Dermis blood vessel endothelial cell (primary cell): Measurements from ENCODE around the gene FUNDC2. TPM values are rescaled to one million over a fixed set of nuclear protein-coding genes. Genes with fewer than 3 reads are reported as not detected.

ENCODE experiments used
- DNase-seq: peaks from one replicate; pipeline ENCODE4 v3.0.0; 2010
- total RNA-seq: library from RNA; depleted of rRNA; stranded (reverse); fragments of >200 nt; gene quantifications from 2 replicates; pipeline ENCODE4 v1.2.3, GENCODE V29; 2014

The FUNDC2 gene
- total RNA-seq, 1 donor from 2014 or later: 84.2 TPM

DNA sequence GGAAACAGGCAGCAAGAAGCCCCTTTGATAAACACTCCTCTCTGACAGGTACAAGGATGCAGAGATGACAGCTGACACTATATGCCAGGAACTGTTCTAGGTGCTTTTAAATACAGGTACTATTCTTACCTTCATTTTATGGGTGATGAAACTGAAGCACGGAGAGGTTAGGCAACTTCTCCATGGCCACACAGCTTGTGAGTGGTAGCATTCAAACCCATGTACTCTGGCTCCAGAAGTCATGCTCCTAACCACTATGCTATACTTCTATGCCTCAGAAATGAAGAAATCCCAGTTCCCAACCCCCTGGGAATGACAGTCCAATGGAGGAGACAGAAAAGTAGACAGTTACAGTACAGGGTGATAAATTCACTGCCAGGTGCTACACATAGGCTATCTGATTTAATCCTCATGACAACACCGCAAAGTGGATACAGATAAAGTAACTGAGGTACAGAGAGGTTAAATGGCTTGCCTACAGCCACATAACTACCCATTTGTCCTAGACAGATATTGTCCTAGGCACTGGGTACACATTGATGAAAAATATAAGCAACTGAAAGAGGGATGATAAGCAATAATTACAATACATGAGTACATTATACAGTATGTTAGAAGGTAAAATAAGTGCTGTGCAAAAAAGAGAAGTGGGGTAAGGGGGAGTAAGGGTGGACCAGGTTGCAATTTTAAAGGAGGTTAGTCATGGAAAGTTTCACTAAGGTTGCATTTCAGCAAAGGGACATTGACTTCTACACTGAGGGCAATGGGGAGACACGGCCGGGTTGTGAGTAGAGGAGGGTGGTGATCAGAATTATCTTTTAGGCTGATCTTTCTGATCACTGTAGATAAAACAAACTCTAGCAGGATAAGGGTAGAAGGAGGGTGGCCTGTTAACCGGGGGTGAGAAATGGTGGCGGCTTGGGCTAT lies 2.5 kb upstream of the FUNDC2 start:
- DNase-seq: no peak

DNA sequence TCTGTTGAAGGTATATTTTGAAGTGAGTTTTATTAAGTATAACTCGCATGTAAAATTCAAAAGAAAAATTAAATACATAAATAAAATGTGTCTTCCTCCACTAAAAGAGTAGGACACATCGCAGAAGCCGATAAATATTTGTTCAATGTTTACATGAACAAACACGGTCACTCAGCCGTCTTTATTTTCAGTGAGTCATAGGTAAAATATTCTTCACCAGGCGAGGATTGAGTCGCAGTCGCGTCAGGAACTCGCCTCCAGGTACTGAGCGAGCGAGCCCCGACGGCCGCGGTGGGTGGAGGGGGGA lies 271 bp upstream of the FUNDC2 start:
- DNase-seq: no peak

DNA sequence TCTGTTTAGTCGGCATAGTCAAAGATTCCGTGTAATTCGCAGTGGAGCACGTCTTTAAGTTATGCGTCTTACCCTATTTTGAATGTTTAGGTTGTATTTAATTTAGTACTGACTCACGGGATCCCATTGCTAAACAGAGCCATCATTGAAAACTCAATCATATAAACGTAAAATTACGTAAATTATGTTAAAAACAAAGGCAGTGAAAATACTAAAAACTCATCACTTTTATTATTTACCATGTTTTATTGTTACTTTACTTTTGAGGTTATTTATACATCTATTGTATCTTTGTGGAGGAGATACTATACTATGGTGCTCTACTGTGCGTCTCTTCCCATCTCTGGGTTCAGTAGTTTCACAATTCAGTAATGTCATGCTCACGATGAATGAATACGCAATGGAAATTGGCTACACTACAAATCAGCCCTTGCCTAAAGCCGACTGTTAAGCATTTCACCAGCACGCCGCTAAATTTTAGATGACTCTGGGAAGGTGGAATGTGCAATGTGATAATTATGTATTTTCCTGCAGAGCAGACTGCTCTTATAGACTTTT lies 944 bp downstream of the FUNDC2 start:
- DNase-seq: peak; percentile 66

DNA sequence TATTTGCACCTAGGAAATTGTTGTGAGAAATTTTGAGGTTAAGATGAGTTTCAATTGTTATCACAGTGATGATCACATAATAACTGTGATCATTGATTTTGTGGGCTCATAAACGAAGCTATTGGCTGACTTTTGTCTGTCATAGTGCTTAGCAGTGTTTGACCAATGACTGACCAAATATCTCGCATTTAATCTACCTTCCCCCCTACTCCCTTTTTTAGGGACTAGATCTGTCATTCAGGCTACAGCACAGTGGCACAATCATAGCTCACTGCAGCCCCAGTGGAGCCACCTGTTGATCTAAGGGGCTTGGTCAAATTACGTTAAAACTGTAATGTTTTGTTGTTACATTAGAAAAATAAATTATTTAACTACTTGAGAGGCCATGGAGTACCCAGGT lies 1.5 kb downstream of the FUNDC2 start:
- DNase-seq: peak; percentile 5

DNA sequence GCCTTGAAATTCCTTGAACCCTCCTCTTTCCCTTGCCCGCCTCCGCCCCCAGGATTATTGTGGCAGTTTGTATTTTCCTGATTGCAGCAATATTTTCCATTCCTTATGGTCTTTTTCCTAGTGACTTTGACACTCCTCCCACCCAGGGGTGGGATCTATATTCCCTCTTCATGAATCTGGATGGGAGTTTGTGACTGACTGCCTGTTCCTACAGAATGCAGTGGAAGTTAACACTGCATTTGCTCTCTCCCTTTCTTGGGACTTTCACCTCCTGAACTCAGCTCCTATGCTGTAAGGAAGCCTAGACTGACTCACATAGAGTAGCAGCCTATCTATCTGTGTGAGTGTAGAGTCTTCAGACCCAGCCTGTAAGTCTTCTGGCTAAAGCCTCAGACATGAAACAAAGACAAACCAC lies 2.2 kb downstream of the FUNDC2 start:
- DNase-seq: peak; percentile 6

DNA sequence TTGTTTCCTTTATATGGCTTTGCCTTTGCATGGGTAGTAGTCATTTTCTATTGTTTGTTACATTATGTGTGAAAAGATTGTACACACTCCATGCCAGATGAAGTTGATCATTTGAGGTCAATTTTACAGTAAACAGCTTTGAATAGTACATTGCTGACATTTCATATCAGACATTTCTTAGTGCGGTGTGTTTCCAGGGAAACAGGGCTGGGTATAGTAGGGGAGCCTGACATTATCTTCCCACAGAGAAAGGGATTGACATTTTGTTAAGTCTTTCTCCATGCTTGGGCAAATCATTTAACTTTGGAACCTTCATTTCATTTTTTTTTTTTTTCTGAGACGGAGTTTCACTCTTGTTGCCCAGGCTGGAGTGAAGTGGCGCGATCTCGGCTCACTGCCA lies 5.0 kb downstream of the FUNDC2 start:
- no peak for DNase-seq

DNA sequence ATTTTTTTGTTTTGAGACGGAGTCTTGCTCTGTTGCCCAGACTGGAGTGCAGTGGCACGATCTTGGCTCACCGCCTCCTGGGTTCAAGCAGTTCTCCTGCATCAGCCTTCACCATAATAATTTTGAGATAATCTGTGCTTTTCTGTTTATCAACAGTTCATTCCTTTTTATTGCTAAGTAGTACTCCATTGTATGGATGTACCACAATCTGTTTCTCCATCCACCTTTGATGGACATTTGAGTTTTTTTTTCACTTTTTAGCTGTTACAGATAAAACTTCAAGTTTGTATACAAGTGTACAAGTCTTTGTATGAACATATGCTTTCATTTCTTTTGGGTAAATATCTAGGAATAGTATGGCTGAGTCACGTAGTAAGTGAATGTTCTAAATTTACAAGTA lies 9.0 kb downstream of the FUNDC2 start:
- no peak for DNase-seq

DNA sequence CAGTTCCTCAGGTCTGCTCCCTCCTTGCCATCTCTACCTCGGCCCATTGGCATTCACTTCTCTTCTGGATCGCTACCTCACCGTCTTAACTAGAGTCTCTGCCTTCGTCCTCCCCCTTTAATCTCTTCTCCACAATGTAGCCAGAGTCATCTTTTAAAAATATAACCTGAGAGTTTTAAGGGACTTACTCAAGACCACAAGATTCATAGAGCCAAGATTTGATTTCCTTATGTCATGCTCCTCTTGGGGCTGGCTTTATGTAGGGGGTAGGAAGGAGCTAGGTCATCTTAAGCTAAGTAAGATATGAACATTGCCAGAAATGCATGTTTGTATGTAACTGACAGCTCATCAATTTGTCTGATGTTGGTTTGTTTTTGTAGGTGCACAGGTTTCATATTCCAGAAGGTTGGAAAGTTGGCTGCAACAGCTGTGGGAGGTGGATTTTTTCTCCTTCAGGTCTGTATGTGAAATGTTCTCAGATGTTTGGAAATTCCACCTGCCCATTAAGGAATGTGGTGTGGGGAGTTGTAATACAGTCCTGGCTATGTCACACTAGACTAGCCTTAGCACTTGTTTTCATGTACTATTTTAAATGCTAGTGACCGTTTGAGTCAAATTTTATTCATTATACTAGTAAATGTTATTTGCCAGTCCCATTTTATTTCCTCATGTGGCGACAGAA lies 19.6 kb downstream of the FUNDC2 start:
- DNase-seq: no peak

DNA sequence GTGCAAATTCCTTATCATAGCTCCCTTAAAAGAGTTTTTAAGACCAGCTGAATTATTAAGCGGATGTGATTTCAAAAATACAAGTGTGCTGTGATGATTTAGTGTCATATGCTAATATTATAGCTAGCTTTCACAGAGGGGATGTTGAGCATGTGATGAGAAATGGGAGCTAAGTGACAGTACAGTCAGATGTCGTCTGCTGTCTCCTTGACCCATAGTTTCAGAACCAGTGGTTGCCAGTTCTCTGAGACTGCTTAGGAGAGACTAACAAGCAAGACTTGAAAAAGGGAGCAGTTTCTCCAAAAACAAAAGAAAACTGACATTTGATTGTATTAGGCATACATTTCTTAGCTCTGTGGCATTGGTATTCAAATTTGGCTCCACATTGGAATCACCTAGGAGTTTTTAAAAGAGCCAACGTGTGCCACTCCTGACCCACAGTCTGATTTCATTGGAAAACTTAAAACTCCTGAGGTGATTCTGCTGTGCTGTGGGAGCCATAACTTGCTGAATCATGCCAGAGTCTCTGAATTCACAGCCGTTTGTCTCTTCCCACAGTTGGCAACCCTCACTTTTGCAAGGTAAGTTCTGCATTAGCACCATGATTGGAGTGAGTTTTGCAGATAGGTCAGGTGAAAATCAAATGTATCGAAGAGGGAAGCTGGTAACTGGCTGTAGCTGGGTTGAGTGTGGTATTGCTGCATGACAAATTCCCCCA lies 20.3 kb downstream of the FUNDC2 start:
- no peak for DNase-seq

DNA sequence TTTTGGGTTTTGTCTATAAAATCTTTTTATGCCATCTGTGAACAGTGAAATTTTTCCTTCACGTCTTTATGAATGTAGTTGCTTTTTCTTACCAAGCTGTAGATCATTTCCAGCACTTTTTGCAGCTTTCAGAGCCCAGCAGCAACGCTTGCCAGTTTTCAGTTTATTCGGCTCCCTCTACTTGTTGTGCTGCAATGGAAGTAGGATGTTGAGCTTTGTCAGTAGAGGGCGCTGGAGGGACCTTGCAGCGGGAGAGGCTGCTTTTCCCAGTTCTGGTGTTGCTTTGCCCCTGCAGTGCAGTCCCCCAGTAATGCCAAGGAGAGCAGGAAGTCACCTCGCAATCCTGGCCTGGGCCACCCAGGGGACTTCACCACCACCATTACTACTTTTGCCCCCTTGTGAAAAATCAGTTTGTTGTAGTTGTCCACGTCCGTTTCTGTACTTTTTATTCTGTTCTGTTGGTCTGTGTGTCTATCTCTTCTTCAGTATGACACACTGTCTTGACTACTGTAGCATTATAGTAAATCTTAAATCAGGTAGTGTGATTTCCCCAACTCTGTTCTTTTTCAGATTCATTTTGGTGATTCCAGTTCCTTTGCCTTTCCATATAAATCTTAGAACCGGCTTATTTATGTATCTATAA lies 22.5 kb downstream of the FUNDC2 start:
- peak; percentile 74 for DNase-seq

DNA sequence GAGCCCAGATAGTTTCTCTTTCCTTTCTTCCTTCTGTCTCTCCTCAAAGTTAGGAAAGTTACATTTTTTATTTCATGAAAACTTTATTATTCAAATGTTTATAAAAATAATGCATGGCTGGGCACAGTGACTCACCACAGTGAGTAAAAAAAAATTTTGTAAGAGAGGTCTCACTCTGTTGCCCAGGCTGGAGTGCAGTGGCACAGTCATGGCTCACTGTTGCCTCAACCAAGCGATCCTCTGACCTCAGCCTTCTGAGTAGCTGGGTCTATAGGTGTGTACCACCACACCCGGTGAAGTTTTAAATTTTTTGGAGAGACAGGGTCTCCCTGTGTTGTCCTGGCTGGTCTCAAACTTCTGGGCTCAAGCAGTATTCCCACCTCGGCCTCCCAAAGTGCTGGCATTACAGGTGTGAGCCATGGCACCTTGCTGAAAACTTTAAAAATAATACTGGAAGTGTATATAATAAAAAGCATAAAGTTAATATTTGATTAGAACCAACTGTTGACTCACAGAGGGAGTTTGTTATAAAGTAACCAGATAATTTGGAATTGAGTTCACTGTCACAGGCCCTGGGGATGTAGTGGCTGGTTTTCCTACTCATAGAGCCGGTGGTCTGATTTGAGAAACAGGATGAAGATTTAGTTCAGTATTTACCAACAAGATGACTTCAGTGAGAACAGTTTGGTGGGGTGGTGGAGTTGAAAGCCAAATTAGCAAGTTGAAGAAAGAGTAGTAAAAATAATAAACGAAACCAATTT lies 26.3 kb downstream of the FUNDC2 start:
- DNase-seq: no peak

DNA sequence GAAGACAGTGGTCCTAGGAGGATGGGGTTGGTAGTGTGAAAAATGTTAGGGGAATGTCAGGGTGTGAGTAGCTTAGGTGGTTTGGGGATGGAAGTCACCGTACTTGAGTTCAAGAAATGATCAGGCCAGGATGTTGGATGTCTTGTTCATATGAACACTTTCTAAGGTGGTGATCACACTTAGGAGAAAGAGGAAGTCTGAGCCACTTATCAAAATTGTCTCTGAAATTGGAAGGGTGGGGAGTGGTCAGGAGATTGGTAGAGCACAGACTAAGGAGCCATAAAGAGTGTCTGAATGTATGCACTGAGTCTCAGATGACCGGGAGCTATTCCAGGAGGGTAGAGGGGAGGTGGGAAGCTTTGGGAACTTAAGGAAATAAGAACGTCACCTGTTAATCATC lies 27.0 kb downstream of the FUNDC2 start:
- DNase-seq: no peak

DNA sequence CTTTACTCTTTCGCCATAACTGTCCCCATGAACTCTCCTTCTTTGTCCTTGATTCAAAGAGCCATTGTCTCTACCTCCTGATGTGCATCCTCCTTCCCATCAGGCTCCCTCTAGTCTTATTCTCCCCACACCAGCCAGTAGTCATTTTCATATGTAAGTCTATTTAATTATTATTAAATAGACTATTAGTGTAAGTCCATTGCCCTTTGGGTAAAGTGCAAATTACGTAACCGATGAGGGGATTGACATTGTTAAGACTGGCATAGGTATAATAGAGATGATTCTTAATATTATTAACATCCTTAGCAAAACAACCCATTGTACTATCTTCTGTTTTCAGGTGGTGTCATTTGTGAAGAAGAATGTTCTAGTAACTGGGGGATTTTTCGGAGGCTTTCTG lies 27.6 kb downstream of the FUNDC2 start:
- DNase-seq: no peak

DNA sequence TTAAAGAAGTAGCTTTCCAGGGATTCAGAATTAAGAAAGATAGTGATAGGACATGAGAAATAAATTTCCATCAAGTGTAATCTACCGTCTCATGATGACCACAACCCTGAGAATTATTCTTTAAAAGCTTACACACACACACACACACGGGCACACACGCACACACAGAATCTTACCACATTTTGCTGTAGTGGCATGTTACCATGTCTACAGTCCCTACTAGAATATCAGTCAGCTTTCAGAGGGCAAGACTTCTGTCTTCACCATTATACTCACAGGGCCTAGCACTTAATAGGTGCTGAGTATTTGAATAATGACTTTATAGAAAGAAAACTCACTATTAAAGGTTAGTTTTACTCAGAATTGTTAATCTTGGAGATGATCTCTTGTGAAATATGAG lies 28.9 kb downstream of the FUNDC2 start:
- no peak for DNase-seq

DNA sequence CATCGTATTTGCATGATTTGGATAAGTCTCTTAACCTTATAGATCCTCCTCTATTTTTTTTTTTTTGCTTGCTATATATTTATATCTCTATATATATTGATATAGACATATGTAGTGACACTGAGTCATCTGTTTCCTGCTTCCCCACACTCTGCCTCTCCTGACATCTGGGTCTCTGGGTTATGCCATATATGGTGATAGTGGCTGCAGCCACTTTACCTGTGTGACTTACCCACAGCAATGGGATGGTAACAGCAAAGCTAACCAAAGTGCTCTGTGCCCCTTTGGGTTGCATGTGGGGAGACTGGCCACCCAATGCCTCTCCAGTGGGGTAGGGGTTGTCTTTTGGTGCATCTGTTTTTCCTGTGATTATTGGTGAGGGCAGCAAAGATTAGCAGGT lies 29.8 kb downstream of the FUNDC2 start:
- DNase-seq: no peak

DNA sequence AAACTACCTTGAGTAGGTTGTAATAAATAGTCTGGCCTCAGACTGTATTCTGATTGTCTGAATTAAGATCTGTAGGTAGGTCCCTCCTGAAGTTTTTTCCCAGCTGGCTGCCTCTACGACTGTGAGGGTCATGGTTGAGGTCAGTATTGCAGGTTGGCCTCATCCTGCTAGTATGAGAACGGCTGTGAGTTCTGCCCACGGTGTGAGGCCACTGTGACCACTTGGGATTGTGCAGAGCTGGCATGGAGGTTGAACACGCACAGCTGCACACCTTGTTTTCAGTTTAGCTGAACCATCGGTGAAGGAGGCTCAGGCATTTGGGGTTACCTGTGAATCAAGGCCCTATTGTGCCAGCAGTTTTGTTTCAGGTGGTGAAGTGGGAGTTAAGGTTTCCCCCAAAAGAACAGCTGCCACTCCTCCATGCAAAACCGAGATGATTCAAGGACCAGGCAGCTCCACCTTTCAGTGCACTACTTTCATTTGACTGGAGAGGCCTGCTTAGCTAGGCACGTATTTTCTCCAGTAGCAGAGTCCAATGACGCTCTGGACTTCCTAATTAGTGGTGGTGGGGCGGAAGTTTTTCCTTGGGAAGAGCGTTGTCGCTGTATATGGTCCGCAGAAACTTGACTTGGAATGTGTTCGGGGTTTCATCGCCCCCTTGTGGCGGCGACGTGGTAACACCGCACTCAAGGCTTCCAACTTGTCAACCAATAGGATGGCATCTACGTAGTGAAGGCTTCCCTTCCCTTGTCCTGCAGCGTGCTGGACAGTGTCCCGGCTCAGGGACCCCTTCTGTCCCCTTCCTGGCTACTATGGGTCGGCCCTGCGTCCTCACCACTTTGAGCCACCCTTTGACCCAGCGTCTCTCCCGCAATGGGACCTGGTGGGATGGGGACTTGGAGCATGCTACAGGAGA lies 30.5 kb downstream of the FUNDC2 start:
- DNase-seq: peak; percentile 87

DNA sequence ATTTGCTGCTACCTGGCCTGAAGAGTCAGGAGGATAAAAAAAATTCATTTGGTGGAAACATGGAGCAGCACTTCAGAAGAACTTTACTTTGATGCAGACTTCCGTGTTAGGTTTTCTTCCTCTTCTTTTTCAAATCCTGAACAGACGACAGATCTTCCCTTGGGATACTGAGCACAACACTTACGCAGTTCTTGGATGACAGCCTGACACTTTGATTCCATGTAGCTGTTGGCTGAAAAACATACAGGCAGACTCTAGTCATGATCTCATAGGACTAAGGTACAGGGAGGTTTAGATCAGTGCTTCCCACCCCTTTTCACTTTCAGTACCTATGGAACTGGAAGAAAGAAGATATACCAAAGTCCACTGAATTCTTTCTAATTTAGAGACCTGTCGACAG lies 35.1 kb downstream of the FUNDC2 start:
- no peak for DNase-seq

DNA sequence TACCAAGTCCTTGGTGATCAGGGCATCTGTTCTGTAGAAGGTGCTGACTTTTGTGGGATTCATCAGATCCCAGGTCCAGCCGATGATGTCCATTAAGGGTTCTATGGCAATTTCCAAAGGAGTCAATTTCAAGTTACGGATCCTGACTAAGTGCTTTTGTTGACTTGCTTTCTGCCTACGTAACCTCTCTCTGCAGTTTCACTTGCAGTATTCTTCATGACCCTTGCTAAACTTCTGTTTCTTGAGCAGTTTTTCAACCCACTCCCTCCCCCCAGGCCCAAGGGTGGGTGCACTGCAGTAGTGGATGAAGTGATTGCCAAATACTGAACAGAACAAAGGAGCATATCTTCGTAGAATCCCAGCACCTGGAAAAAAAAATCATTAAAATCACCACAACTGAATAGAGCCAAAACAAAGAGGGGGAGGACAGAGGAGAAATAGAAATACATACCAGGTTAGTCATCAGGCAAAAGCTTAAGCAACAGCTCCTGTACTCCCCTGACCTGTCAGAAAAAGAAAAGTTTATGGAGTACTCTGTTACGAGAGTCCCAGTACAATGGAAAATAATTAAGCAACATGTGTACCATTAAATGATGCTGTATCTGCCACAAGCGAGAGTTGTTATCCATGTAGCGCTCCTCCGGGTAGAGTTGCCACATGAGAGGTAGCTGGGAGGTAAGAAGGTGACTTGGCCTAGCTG lies 38.5 kb downstream of the FUNDC2 start:
- DNase-seq: no peak

DNA sequence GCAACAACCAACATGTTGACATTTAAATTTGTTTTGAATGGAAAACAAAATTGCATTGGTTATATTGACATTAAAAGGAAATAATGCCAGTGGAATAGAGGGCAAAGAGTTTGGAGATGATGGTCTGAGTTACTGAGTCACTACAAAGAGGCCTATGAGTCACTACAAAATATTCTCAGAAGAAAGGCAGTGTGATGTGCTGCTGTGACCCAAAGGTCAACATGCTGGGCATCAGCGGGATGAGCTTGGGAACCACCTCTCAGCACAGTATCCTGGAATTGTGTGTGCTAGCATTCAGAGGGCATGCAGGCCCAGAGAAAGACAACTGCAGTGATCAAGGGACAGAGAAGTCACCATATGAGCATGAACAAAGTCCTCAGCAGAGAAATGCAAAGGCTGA lies 41.5 kb downstream of the FUNDC2 start:
- peak; percentile 66 for DNase-seq

DNA sequence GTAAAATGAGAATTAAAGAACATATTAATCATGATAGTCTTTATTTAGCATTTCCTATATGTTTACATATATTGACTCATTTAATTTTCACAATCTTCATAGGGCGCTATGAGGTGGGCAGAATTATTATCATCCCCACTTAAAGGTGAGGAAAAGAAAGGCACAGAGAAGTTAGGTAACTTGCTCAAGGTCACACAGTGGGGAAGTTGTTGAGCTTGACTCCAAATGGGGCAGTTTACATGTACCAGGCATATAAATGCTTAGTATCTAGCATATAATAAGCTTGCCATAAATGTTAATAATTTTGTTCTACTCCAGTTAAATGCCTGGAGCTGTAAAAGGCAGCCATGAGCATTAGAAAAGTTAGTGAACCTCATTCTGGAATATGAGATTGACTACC lies 42.8 kb downstream of the FUNDC2 start:
- no peak for DNase-seq
